Measurements from ENCODE around the gene CAPN15.

GRCh38 chr16:491220-491919 lies 36.1 kb upstream of the CAPN15 start:
- TF ChIP-seq CTCF (IDR thresholded peaks at IDR 0.05; ENCODE audit: insufficient read depth, low read depth, low read length) (no peak), EZH2 (IDR thresholded peaks at IDR 0.05; ENCODE audit: insufficient read depth, low read length) (no peak)
